Calu3 (cell line): ENCODE results near the gene MOGAT3. TPM values are rescaled to one million over a fixed set of nuclear protein-coding genes. Genes with fewer than 3 reads are reported as not detected.

Source experiments
- BruUV-seq: library from RNA; stranded (reverse); fragments of 400-500 nt; replicated peaks from 2 replicates; lab custom pipeline; 2021; lab: Mats Ljungman, UMichigan
- CTCF ChIA-PET: fragments of 300-600 bp; sonication (Branson Sonifier 250); formaldehyde crosslinking; loops from one replicate; lab custom pipeline; 2022; ENCODE audit warnings: antibody characterized with exemption; lab: Charles Lee
- DNase-seq: peaks from one replicate; pipeline ENCODE4 v3.0.0; 2022
- H3K27ac Mint-ChIP-seq: one replicate; pipeline ENCODE4 v1.8.0; 2022; ENCODE audit warnings: mixed read lengths; ENCODE audit not compliant: unreplicated experiment
- H3K27me3 Mint-ChIP-seq: one replicate; pipeline ENCODE4 v1.8.0; 2022; ENCODE audit warnings: mixed read lengths; ENCODE audit not compliant: unreplicated experiment
- H3K36me3 Mint-ChIP-seq: one replicate; pipeline ENCODE4 v1.8.0; 2022; ENCODE audit warnings: mild to moderate bottlenecking, moderate library complexity, mixed read lengths; ENCODE audit not compliant: insufficient read depth, unreplicated experiment
- H3K4me1 Mint-ChIP-seq: one replicate; pipeline ENCODE4 v1.8.0; 2022; ENCODE audit warnings: mild to moderate bottlenecking, low read depth, mixed read lengths; ENCODE audit not compliant: unreplicated experiment
- H3K4me3 Mint-ChIP-seq: one replicate; pipeline ENCODE4 v1.8.0; 2022; ENCODE audit warnings: mild to moderate bottlenecking, low read depth, moderate library complexity, mixed read lengths; ENCODE audit not compliant: unreplicated experiment
- H3K9me3 Mint-ChIP-seq: one replicate; pipeline ENCODE4 v1.8.0; 2022; ENCODE audit warnings: low read depth, mixed read lengths; ENCODE audit not compliant: unreplicated experiment
- CTCF ChIP-seq: fragments of 200-600 bp; IDR thresholded peaks from one replicate; pipeline ENCODE4 v1.8.0; 2022; ENCODE audit warnings: antibody characterized with exemption; ENCODE audit not compliant: unreplicated experiment
- intact Hi-C: fragments of 100-400 bp; cut with micrococcal nuclease; formaldehyde crosslinking; loops from one replicate; pipeline ENCODE4 v1.10.0; 2022; ENCODE audit not compliant: unreplicated experiment
- microRNA-seq: library from miRNA; unstranded; fragments of <30 nt; microRNA quantifications from one replicate; pipeline ENCODE4 v1.2.0, GENCODE V29; 2022
- total RNA-seq: library from RNA; stranded (reverse); gene quantifications from 2 replicates; pipeline ENCODE4 v1.2.3, GENCODE V29; 2022

The MOGAT3 gene
- total RNA-seq, 1 experiment from 2014 or later: not detected

- Mint-ChIP-seq H3K36me3 (peaks cover 30% of the 10 kb centered on the region), H3K27ac (peak within 1 kb of the TSS; percentile 60), H3K27me3 (no peaks in the 10 kb centered on the region), H3K9me3 (no peaks in the 10 kb centered on the region), H3K4me1 (peaks cover 7% of the 10 kb centered on the region), H3K4me3 (peak within 1 kb of the TSS; percentile 58)
- intact Hi-C loops: no loop called here
- BruUV-seq: no TSS peak
- peak; percentile 86 for DNase-seq
- TF ChIP-seq CTCF: no peak
- CTCF ChIA-PET: no interaction called here
Observed at GRCh38 chr7:101153969-101154692, 46.7 kb downstream of the MOGAT3 start, which contains the start of gene AP1S1. TSS of gene AP1S1 (plus strand) at chr7:101154476. CDS start at chr7:101154515, 39 bp downstream.

GRCh38 chr7:101151908-101152651 is 48.8 kb downstream of the MOGAT3 start:
- no peak for TF ChIP-seq CTCF
- Mint-ChIP-seq H3K9me3 (no peaks in the 10 kb centered on the region), H3K27ac (no peak overlapping the region), H3K36me3 (peaks cover 27% of the 10 kb centered on the region), H3K27me3 (no peaks in the 10 kb centered on the region), H3K4me1 (peaks cover 7% of the 10 kb centered on the region), H3K4me3 (no peak overlapping the region)
- CTCF ChIA-PET: no interaction called here
- intact Hi-C loops: no loop called here
- BruUV-seq: no TSS peak
- DNase-seq: no peak

Small RNA genes lying within 50 kb of the gene (microRNA-seq; reads per million reads assigned to microRNA genes)
- gene MIR4653: not detected

Other genes starting within 250 kb of the MOGAT3 start
- gene MUC12, start 231.5 kb downstream of the MOGAT3 start, total RNA-seq: 0.59 and 1.3 TPM in 2 replicates
- not detected in 2 replicates for gene MUC17, start 181.0 kb downstream of the MOGAT3 start, total RNA-seq
- gene TRIM56, start 115.6 kb downstream of the MOGAT3 start, total RNA-seq: 44.5 and 62.6 TPM in 2 replicates
- gene SERPINE1, start 73.9 kb downstream of the MOGAT3 start, total RNA-seq: 1.1 and 1.8 TPM in 2 replicates
- 45.6 and 61.6 TPM in 2 replicates for gene AP1S1, start 46.6 kb downstream of the MOGAT3 start, total RNA-seq
- 0.14 and 0.81 TPM in 2 replicates for gene VGF, start 35.5 kb downstream of the MOGAT3 start, total RNA-seq
- gene NAT16, start 20.7 kb downstream of the MOGAT3 start, total RNA-seq: not detected in 2 replicates
- 103 and 108 TPM in 2 replicates for gene PLOD3, start 16.5 kb upstream of the MOGAT3 start, total RNA-seq
- 57.2 and 57.5 TPM in 2 replicates for gene ZNHIT1, start 17.1 kb upstream of the MOGAT3 start, total RNA-seq
- gene CLDN15, start 36.8 kb upstream of the MOGAT3 start, total RNA-seq: 6.4 and 8.5 TPM in 2 replicates
- 83.8 and 90.0 TPM in 2 replicates for gene FIS1, start 44.0 kb upstream of the MOGAT3 start, total RNA-seq
- 12.3 and 13.2 TPM in 2 replicates for gene IFT22, start 120.8 kb upstream of the MOGAT3 start, total RNA-seq
- gene COL26A1, start 161.8 kb upstream of the MOGAT3 start, total RNA-seq: not detected in 2 replicates